ENCODE measurements around the gene PCYT2. TPM values are rescaled to one million over a fixed set of nuclear protein-coding genes. Genes with fewer than 3 reads are reported as not detected.

Gene PCYT2
- total and polyA plus RNA-seq, 10 of the 15 experiments (the other 5 are each of a cell fraction or from before 2014, with no cell fraction given): 0.63 to 72.0 (median 45.0) TPM

DNA sequence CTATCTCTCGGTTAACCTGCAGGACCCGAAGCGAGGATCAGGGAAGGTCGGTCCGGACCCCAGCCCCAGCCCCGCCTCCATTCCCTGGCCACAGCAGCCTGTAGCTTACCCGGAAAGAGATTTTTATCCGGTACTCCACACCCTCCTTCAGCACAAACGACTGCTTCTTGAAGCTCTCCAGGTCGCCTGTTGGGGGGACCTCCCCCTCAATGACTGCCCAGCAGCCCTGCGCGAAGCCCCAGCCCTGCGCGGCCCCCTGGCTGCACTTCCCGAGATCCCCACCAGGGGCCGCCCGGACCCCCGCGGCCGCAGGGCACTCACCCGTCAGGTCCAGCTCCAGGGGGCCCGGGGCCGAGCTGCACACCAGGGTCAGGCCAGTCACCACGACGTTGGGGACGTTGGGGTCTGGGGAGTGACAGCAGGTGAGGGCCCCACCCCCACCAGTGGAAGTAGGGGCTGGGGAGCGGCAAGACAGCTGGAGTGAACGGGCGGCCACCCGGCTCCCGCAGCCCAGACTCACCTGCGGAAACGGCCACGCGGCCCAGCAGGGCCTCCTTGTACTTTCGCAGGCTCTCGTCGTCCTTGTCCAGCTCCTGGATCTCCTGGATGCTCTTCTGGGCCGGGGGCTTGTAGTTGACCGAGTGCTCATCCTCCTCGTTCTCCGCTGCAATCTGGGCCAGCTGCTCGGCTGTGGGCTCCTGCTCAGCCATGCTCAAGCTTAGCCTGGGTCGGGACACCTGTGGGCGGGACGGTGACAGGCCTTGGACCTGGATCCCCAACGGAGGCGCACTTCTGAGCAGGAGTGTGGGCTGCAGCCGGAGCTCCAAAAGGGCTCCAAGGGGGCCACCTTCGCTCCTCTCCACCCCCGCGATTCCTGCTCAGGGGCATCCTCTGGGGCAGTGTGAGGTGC is 41.7 kb downstream of the PCYT2 start:
- intact Hi-C loops (cut with micrococcal nuclease; ENCODE audit: unreplicated experiment) (loop anchor here (5.0 kb wide), 1 partner anchor 58 kb away; the partner anchor contains the start of gene MAFG), in situ Hi-C loops (cut with MboI) (no loop called here)
- H3K27ac ChIP-seq (ENCODE audit: control insufficient read depth, insufficient read depth): peak overlapping the region; percentile 83
- FAIRE-seq (no peak), DNase-seq (ENCODE audit: low read depth, low spot score) (no peak), ATAC-seq (peak; percentile 60)
- ChIA-PET CTCF (interaction anchor here (0.6 to 2.5 kb wide), 21 partner anchors 9 to 168 kb away, joined by 3 to 10 read pairs (median 4); partner anchors contain the start of genes DCXR, MAFG and P4HB), SMC1A (ENCODE audit: uncharacterized antibody, unreplicated experiment) (interaction anchor here (0.8 to 1.7 kb wide), 4 partner anchors 8 to 44 kb away, joined by 3 to 7 read pairs (median 5); partner anchors contain the start of gene ANAPC11), RAD21 (ENCODE audit: unreplicated experiment) (interaction anchor here (0.9 to 2.1 kb wide), 6 partner anchors 8 to 86 kb away, joined by 3 to 8 read pairs (median 4); partner anchors contain the start of genes ALYREF and ANAPC11), POLR2A (interaction anchor here (0.6 to 3.5 kb wide), 13 partner anchors 7 to 229 kb away, joined by 3 to 26 read pairs (median 6); partner anchors contain the start of genes ALYREF, ANAPC11, FASN and MCRIP1)
- H3K79me2 ChIP-seq (ENCODE audit: control insufficient read depth, insufficient read depth, low read length): peaks cover 53% of the 10 kb centered on the region
- H3K4me2 ChIP-seq (ENCODE audit: control insufficient read depth, insufficient read depth): peak overlapping the region; percentile 81
- no TSS peak for BruUV-seq (replicated peaks)
- WGBS (ENCODE audit: insufficient coverage, insufficient replicate concordance, low lambda C conversion rate, missing lambda C conversion rate): 5% methylated on average over 47 of the region's 52 CpGs
- peaks cover 2 to 24% of the 10 kb centered on the region in 2 experiments; a peak in 2 of 4 replicates for H3K36me3 ChIP-seq (ENCODE audit: control insufficient read depth in 2 of 2, insufficient read depth in 2 of 2, low read length in 1 of 2)
- H3K4me3 ChIP-seq: peak overlapping the region; percentile 95
- H3K4me1 ChIP-seq (ENCODE audit: control insufficient read depth, insufficient read depth, low read length): 0 out of 2 replicates have a peak, but pooled peaks cover 8% of the 10 kb centered on the region
- H3K9me3 ChIP-seq (replicated peaks; ENCODE audit: control insufficient read depth, insufficient read depth, low read length): no peaks in the 10 kb centered on the region
- H3K27me3 ChIP-seq (replicated peaks in 1 of 2; ENCODE audit: control insufficient read depth in 2 of 2, insufficient read depth in 2 of 2, low read length in 1 of 2): no peaks in the 10 kb centered on the region
- no peak overlapping the region for H2AFZ ChIP-seq (ENCODE audit: control insufficient read depth, low read depth, low read length)
- 0 out of 2 replicates have a peak, but pooled peaks cover 3% of the 10 kb centered on the region for H4K20me1 ChIP-seq (ENCODE audit: control insufficient read depth, insufficient read depth)
- H3K9ac ChIP-seq (ENCODE audit: control insufficient read depth, insufficient read depth, low read length): peak overlapping the region; percentile 91
- no peak for TF ChIP-seq NBN (IDR thresholded peaks at IDR 0.05)
- no peak for TF ChIP-seq ZNF217 (IDR thresholded peaks at IDR 0.05)
- TF ChIP-seq, protein P1, sequence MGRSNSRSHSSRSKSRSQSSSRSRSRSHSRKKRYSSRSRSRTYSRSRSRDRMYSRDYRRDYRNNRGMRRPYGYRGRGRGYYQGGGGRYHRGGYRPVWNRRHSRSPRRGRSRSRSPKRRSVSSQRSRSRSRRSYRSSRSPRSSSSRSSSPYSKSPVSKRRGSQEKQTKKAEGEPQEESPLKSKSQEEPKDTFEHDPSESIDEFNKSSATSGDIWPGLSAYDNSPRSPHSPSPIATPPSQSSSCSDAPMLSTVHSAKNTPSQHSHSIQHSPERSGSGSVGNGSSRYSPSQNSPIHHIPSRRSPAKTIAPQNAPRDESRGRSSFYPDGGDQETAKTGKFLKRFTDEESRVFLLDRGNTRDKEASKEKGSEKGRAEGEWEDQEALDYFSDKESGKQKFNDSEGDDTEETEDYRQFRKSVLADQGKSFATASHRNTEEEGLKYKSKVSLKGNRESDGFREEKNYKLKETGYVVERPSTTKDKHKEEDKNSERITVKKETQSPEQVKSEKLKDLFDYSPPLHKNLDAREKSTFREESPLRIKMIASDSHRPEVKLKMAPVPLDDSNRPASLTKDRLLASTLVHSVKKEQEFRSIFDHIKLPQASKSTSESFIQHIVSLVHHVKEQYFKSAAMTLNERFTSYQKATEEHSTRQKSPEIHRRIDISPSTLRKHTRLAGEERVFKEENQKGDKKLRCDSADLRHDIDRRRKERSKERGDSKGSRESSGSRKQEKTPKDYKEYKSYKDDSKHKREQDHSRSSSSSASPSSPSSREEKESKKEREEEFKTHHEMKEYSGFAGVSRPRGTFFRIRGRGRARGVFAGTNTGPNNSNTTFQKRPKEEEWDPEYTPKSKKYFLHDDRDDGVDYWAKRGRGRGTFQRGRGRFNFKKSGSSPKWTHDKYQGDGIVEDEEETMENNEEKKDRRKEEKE (IDR thresholded peaks at IDR 0.05): no peak
- 0 out of 2 replicates have a peak, but pooled peaks have one; percentile 12 for TF ChIP-seq NKRF (conservative IDR thresholded peaks at IDR 0.05)
- TF ChIP-seq ZNF24 (IDR thresholded peaks at IDR 0.05): no peak
- no peak for TF ChIP-seq SMAD1 (IDR thresholded peaks at IDR 0.05; ENCODE audit: low read depth, partially characterized antibody)
- TF ChIP-seq ASH2L (IDR thresholded peaks at IDR 0.05; ENCODE audit: borderline replicate concordance, low read depth): no peak
- TF ChIP-seq HCFC1 (IDR thresholded peaks at IDR 0.05; ENCODE audit: low read length): no peak
- TF ChIP-seq YBX1 (IDR thresholded peaks at IDR 0.05): no peak
- no peak for TF ChIP-seq JUND (IDR thresholded peaks at IDR 0.05; ENCODE audit: low read depth, low read length)
- no peak for TF ChIP-seq KDM1A (IDR thresholded peaks at IDR 0.05; ENCODE audit: borderline replicate concordance)
- TF ChIP-seq CEBPB (IDR thresholded peaks at IDR 0.05; ENCODE audit: borderline replicate concordance in 1 of 2, low read depth in 2 of 2, low read length in 2 of 2): no peak
- peak; percentile 49 for TF ChIP-seq SMC3 (IDR thresholded peaks at IDR 0.05; ENCODE audit: borderline replicate concordance, low read length)
- no peak for TF ChIP-seq NFYA (IDR thresholded peaks at IDR 0.05; ENCODE audit: borderline replicate concordance, low read depth, low read length)
- TF ChIP-seq IKZF2 (IDR thresholded peaks at IDR 0.05): no peak
- TF ChIP-seq ATF2 (IDR thresholded peaks at IDR 0.05; ENCODE audit: low read length): no peak
- TF ChIP-seq ZZZ3 (IDR thresholded peaks at IDR 0.05; ENCODE audit: control insufficient read depth, insufficient read length, low read depth): no peak
- TF ChIP-seq HDAC2 (IDR thresholded peaks at IDR 0.05): no peak

All from GM12878 (cell line).